Measurements from ENCODE around the gene MED16. TPM values are rescaled to one million over a fixed set of nuclear protein-coding genes. Genes with fewer than 3 reads are reported as not detected.

Gene MED16
- total RNA-seq, 1 experiment from 2014 or later, result 83.1 TPM

- no peak overlapping the region for H3K4me2 ChIP-seq (ENCODE audit: insufficient read depth, insufficient read length, low read length)
- H3K4ac ChIP-seq (ENCODE audit: low read depth, low read length), result no peak overlapping the region
- no peaks in the 10 kb centered on the region for H3K9me3 ChIP-seq (ENCODE audit: control insufficient read depth, low read depth, low read length)
- H3K9ac ChIP-seq (ENCODE audit: extremely low read depth, insufficient read length, low read length), result no peak overlapping the region
- no peak overlapping the region for H2BK12ac ChIP-seq (ENCODE audit: insufficient read length, low read depth, low read length)
- no peak overlapping the region for H3K27ac ChIP-seq (ENCODE audit: insufficient read length, low read depth, low read length)
- H3K23ac ChIP-seq (ENCODE audit: insufficient read length, low read depth, low read length), result no peak overlapping the region
- no peak overlapping the region for H2BK20ac ChIP-seq (ENCODE audit: low read depth, low read length, poor library complexity, severe bottlenecking)
- H2BK5ac ChIP-seq (ENCODE audit: insufficient read length, low read length), result no peak overlapping the region
- Mint-ChIP-seq H3K27ac (no peak overlapping the region), H3K9me3 (no peaks in the 10 kb centered on the region), H3K27me3 (ENCODE audit: low read depth) (no peaks in the 10 kb centered on the region), H3K4me1 (no peaks in the 10 kb centered on the region), H3K36me3 (ENCODE audit: insufficient read depth in 1 of 3, low read depth in 3 of 3) (peaks cover 17 to 57% (median 46%) of the 10 kb centered on the region in 3 experiments), H3K4me3 (no peak overlapping the region)
- H2AFZ ChIP-seq (ENCODE audit: low read length), result no peak overlapping the region
- H2BK120ac ChIP-seq (ENCODE audit: low read depth, low read length, poor library complexity, severe bottlenecking), result no peak overlapping the region
- TF ChIP-seq, protein P1, sequence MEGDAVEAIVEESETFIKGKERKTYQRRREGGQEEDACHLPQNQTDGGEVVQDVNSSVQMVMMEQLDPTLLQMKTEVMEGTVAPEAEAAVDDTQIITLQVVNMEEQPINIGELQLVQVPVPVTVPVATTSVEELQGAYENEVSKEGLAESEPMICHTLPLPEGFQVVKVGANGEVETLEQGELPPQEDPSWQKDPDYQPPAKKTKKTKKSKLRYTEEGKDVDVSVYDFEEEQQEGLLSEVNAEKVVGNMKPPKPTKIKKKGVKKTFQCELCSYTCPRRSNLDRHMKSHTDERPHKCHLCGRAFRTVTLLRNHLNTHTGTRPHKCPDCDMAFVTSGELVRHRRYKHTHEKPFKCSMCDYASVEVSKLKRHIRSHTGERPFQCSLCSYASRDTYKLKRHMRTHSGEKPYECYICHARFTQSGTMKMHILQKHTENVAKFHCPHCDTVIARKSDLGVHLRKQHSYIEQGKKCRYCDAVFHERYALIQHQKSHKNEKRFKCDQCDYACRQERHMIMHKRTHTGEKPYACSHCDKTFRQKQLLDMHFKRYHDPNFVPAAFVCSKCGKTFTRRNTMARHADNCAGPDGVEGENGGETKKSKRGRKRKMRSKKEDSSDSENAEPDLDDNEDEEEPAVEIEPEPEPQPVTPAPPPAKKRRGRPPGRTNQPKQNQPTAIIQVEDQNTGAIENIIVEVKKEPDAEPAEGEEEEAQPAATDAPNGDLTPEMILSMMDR (conservative IDR thresholded peaks at IDR 0.05), result no peak
- H4K5ac ChIP-seq (ENCODE audit: insufficient read length, low read depth, low read length), result no peak overlapping the region
- H4K8ac ChIP-seq (replicated peaks; ENCODE audit: insufficient read length, low read depth, low read length), result no peak overlapping the region
- no peaks in the 10 kb centered on the region for H3K79me2 ChIP-seq (ENCODE audit: insufficient read depth, low read length)
- no peaks in the 10 kb centered on the region for H3K4me1 ChIP-seq (ENCODE audit: insufficient read depth, low read length)
- H3K27me3 ChIP-seq (ENCODE audit: insufficient read depth, low read length), result no peaks in the 10 kb centered on the region
- no peak overlapping the region for H2BK15ac ChIP-seq (ENCODE audit: low read depth, low read length)
- H4K91ac ChIP-seq (ENCODE audit: insufficient read length, low read depth, low read length), result no peak overlapping the region
- no CpG with 5 or more reads among the region's 51 CpGs for WGBS (ENCODE audit: extremely low coverage, insufficient read length, low lambda C conversion rate)
- no peak overlapping the region for H2AK5ac ChIP-seq (ENCODE audit: insufficient read length, low read length)
- no peak for DNase-seq
- no peak overlapping the region for H3K14ac ChIP-seq (ENCODE audit: insufficient read depth, low read length)
- no peak overlapping the region for H3K18ac ChIP-seq (ENCODE audit: insufficient read length, low read depth, low read length)
- H4K20me1 ChIP-seq (ENCODE audit: control insufficient read depth, insufficient read depth, insufficient read length), result peaks cover 2% of the 10 kb centered on the region
- H3K56ac ChIP-seq (ENCODE audit: insufficient read length, low read depth, low read length), result no peak overlapping the region
- no peaks in the 10 kb centered on the region for H3K79me1 ChIP-seq (ENCODE audit: insufficient read depth, low read depth, low read length, poor library complexity, severe bottlenecking)
- H3T11ph ChIP-seq (ENCODE audit: low read length), result no peak overlapping the region
- no peaks in the 10 kb centered on the region for H3K23me2 ChIP-seq (ENCODE audit: insufficient read length, low read depth, low read length, poor library complexity, severe bottlenecking)
Measured at GRCh38 chr19:884420-885211, 8.4 kb downstream of the MED16 start.

All from H9 (cell line).